ENCODE data around the gene NFYC.

DNA sequence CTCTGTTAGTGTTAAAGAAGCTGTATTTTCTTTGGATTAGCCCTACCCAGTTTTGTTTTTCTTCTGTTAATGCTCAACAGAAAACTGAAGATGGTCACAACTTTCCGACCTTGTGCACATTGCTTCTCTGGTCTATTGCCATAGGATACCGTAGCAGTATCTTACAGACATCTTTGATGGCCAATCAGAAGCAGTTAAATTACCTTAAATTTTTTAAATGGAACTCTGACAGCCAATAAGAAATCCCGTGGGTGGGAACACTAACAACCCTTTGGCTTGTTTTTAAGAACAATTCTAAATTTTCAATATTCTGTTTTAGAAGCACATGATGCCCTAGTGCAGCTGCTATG is 17.2 kb downstream of the NFYC start:
- TF ChIP-seq, protein P1, sequence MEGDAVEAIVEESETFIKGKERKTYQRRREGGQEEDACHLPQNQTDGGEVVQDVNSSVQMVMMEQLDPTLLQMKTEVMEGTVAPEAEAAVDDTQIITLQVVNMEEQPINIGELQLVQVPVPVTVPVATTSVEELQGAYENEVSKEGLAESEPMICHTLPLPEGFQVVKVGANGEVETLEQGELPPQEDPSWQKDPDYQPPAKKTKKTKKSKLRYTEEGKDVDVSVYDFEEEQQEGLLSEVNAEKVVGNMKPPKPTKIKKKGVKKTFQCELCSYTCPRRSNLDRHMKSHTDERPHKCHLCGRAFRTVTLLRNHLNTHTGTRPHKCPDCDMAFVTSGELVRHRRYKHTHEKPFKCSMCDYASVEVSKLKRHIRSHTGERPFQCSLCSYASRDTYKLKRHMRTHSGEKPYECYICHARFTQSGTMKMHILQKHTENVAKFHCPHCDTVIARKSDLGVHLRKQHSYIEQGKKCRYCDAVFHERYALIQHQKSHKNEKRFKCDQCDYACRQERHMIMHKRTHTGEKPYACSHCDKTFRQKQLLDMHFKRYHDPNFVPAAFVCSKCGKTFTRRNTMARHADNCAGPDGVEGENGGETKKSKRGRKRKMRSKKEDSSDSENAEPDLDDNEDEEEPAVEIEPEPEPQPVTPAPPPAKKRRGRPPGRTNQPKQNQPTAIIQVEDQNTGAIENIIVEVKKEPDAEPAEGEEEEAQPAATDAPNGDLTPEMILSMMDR (IDR thresholded peaks at IDR 0.05) = no peak
- no peak for TF ChIP-seq EZH2 (IDR thresholded peaks at IDR 0.05)
- no peak for TF ChIP-seq EZH2phosphoT487 (IDR thresholded peaks at IDR 0.05)
